ENCODE results near the gene KRTAP5-3. TPM values are rescaled to one million over a fixed set of nuclear protein-coding genes. Genes with fewer than 3 reads are reported as not detected.

KRTAP5-3 gene
- total RNA-seq, result not detected
- polyA plus RNA-seq, result not detected

- Histone ChIP-seq H3K4me3 (ENCODE audit: low read length) (no peak within 1 kb of the TSS), H3K27ac (ENCODE audit: low read depth, low read length) (no peak within 1 kb of the TSS), H3K9me3 (ENCODE audit: low read length) (no peaks in the 10 kb centered on the region), H3K27me3 (ENCODE audit: insufficient read depth, low read length, poor library complexity, severe bottlenecking) (no peaks in the 10 kb centered on the region), H3K4me1 (ENCODE audit: insufficient read depth, low read length) (no peaks in the 10 kb centered on the region), H3K36me3 (ENCODE audit: insufficient read depth, low read length) (no peaks in the 10 kb centered on the region)
- Mint-ChIP-seq H3K27me3 (peaks cover 26 to 42% of the 10 kb centered on the region in 2 donors), H3K9me3 (no peaks in the 10 kb centered on the region), H3K36me3 (no peaks in the 10 kb centered on the region), H3K27ac (no peak within 1 kb of the TSS), H3K4me1 (peaks cover 5 to 9% (median 8%) of the 10 kb centered on the region in 3 donors), H3K4me3 (no peak within 1 kb of the TSS)
- POLR2A ChIA-PET, result no interaction called here
- CTCF ChIA-PET, result interaction anchor here (0.9 kb wide), 1 partner anchor 33 kb away, joined by 3 read pairs; no protein-coding TSS in a partner anchor
- DNase-seq, result no peak
Observed at GRCh38 chr11:1608363-1608762, at the start of gene KRTAP5-3. TSS of gene KRTAP5-3 (minus strand) at chr11:1608463. CDS start at chr11:1608385, 78 bp downstream.

GRCh38 chr11:1656670-1657069, 48.4 kb upstream of the KRTAP5-3 start:
- CTCF ChIA-PET, result no interaction called here
- peaks cover 27 to 61% of the 10 kb centered on the region in 2 donors for H3K27me3 Mint-ChIP-seq
- peaks cover 0 to 15% (median 10%) of the 10 kb centered on the region in 3 donors for H3K4me1 Mint-ChIP-seq

GRCh38 chr11:1656061-1656441, 47.8 kb upstream of the KRTAP5-3 start:
- Mint-ChIP-seq H3K4me1 (peaks cover 0 to 14% (median 10%) of the 10 kb centered on the region in 3 donors), H3K27ac (no peak overlapping the region), H3K4me3 (no peak overlapping the region), H3K27me3 (peaks cover 27 to 63% of the 10 kb centered on the region in 2 donors), H3K36me3 (no peaks in the 10 kb centered on the region), H3K9me3 (peaks cover 0 to 2% (median 0%) of the 10 kb centered on the region in 5 donors)
- POLR2A ChIA-PET, result no interaction called here
- Histone ChIP-seq H3K4me3 (ENCODE audit: low read length) (no peak overlapping the region), H3K4me1 (ENCODE audit: insufficient read depth, low read length) (peaks cover 10% of the 10 kb centered on the region), H3K27ac (ENCODE audit: low read depth, low read length) (no peak overlapping the region), H3K9me3 (ENCODE audit: low read length) (no peaks in the 10 kb centered on the region), H3K27me3 (ENCODE audit: insufficient read depth, low read length, poor library complexity, severe bottlenecking) (peaks cover 13% of the 10 kb centered on the region), H3K36me3 (ENCODE audit: insufficient read depth, low read length) (no peaks in the 10 kb centered on the region)
- no peak for DNase-seq
- CTCF ChIA-PET, result no interaction called here

More at GRCh38 chr11:1656670-1657069, 48.4 kb upstream of the KRTAP5-3 start:
- POLR2A ChIA-PET, result no interaction called here
- H3K27ac ChIP-seq (ENCODE audit: low read depth, low read length), result no peak overlapping the region
- Mint-ChIP-seq H3K9me3 (peaks cover 0 to 2% (median 0%) of the 10 kb centered on the region in 5 donors), H3K27ac (no peak overlapping the region), H3K4me3 (no peak overlapping the region), H3K36me3 (no peaks in the 10 kb centered on the region)
- H3K9me3 ChIP-seq (ENCODE audit: low read length), result no peaks in the 10 kb centered on the region
- DNase-seq, result no peak
- no peak overlapping the region for H3K4me3 ChIP-seq (ENCODE audit: low read length)
- H3K4me1 ChIP-seq (ENCODE audit: insufficient read depth, low read length), result peaks cover 10% of the 10 kb centered on the region
- peaks cover 13% of the 10 kb centered on the region for H3K27me3 ChIP-seq (ENCODE audit: insufficient read depth, low read length, poor library complexity, severe bottlenecking)
- H3K36me3 ChIP-seq (ENCODE audit: insufficient read depth, low read length), result no peaks in the 10 kb centered on the region

GRCh38 chr11:1655168-1656060, 47.2 kb upstream of the KRTAP5-3 start:
- ChIA-PET CTCF (interaction anchor here (3.1 kb wide), 2 partner anchors 37 to 179 kb away, joined by 36 to 49 read pairs; partner anchors contain the start of gene SYT8), POLR2A (no interaction called here)
- peaks cover 0 to 2% (median 0%) of the 10 kb centered on the region in 5 donors for H3K9me3 Mint-ChIP-seq
- peaks cover 13% of the 10 kb centered on the region for H3K27me3 ChIP-seq (ENCODE audit: insufficient read depth, low read length, poor library complexity, severe bottlenecking)
- H3K36me3 ChIP-seq (ENCODE audit: insufficient read depth, low read length), result no peaks in the 10 kb centered on the region
- no peak overlapping the region for H3K4me3 Mint-ChIP-seq
- no peak overlapping the region for H3K4me3 ChIP-seq (ENCODE audit: low read length)
- no peak overlapping the region for H3K27ac ChIP-seq (ENCODE audit: low read depth, low read length)
- peaks cover 28 to 61% of the 10 kb centered on the region in 2 donors for H3K27me3 Mint-ChIP-seq
- H3K27ac Mint-ChIP-seq, result no peak overlapping the region
- H3K36me3 Mint-ChIP-seq, result no peaks in the 10 kb centered on the region
- H3K4me1 ChIP-seq (ENCODE audit: insufficient read depth, low read length), result peaks cover 10% of the 10 kb centered on the region
- no peak for DNase-seq
- H3K9me3 ChIP-seq (ENCODE audit: low read length), result no peaks in the 10 kb centered on the region
- peaks cover 0 to 12% (median 10%) of the 10 kb centered on the region in 3 donors for H3K4me1 Mint-ChIP-seq

- H3K4me3 Mint-ChIP-seq, result no peak overlapping the region
- no peak for DNase-seq
- ChIA-PET CTCF (interaction anchor here (0.7 to 3.1 kb wide), 4 partner anchors 38 to 814 kb away, joined by 3 to 49 read pairs (median 20); partner anchors contain the start of gene SYT8), POLR2A (no interaction called here)
- H3K4me1 Mint-ChIP-seq, result peaks cover 0 to 5% (median 4%) of the 10 kb centered on the region in 3 donors
- H3K27ac ChIP-seq (ENCODE audit: low read depth, low read length), result no peak overlapping the region
- H3K4me1 ChIP-seq (ENCODE audit: insufficient read depth, low read length), result peaks cover 4% of the 10 kb centered on the region
- no peak overlapping the region for H3K4me3 ChIP-seq (ENCODE audit: low read length)
- no peaks in the 10 kb centered on the region for H3K9me3 ChIP-seq (ENCODE audit: low read length)
- peaks cover 0 to 2% (median 0%) of the 10 kb centered on the region in 5 donors for H3K9me3 Mint-ChIP-seq
- H3K36me3 ChIP-seq (ENCODE audit: insufficient read depth, low read length), result no peaks in the 10 kb centered on the region
- H3K27ac Mint-ChIP-seq, result no peak overlapping the region
- peaks cover 22 to 53% of the 10 kb centered on the region in 2 donors for H3K27me3 Mint-ChIP-seq
- H3K27me3 ChIP-seq (ENCODE audit: insufficient read depth, low read length, poor library complexity, severe bottlenecking), result peaks cover 13% of the 10 kb centered on the region
- no peaks in the 10 kb centered on the region for H3K36me3 Mint-ChIP-seq
Observed at GRCh38 chr11:1654388-1655167, 46.3 kb upstream of the KRTAP5-3 start.

- H3K4me1 Mint-ChIP-seq, result no peaks in the 10 kb centered on the region
- no peaks in the 10 kb centered on the region for H3K9me3 ChIP-seq (ENCODE audit: low read length)
- no peak overlapping the region for H3K27ac ChIP-seq (ENCODE audit: low read depth, low read length)
- POLR2A ChIA-PET, result no interaction called here
- no peaks in the 10 kb centered on the region for H3K36me3 ChIP-seq (ENCODE audit: insufficient read depth, low read length)
- no peaks in the 10 kb centered on the region for H3K4me1 ChIP-seq (ENCODE audit: insufficient read depth, low read length)
- peaks cover 0 to 2% (median 0%) of the 10 kb centered on the region in 5 donors for H3K9me3 Mint-ChIP-seq
- no peak for DNase-seq
- no peaks in the 10 kb centered on the region for H3K36me3 Mint-ChIP-seq
- H3K4me3 ChIP-seq (ENCODE audit: low read length), result no peak overlapping the region
- CTCF ChIA-PET, result interaction anchor here (0.7 to 3.1 kb wide), 13 partner anchors 10 to 815 kb away, joined by 3 to 49 read pairs (median 8); partner anchors contain the start of gene SYT8
- H3K27me3 Mint-ChIP-seq, result peaks cover 15 to 48% of the 10 kb centered on the region in 2 donors
- no peak overlapping the region for H3K4me3 Mint-ChIP-seq
- peaks cover 13% of the 10 kb centered on the region for H3K27me3 ChIP-seq (ENCODE audit: insufficient read depth, low read length, poor library complexity, severe bottlenecking)
- no peak overlapping the region for H3K27ac Mint-ChIP-seq
Observed at GRCh38 chr11:1653541-1654387, 45.5 kb upstream of the KRTAP5-3 start.

GRCh38 chr11:1652771-1653540, 44.7 kb upstream of the KRTAP5-3 start:
- Mint-ChIP-seq H3K27me3 (peaks cover 15 to 45% of the 10 kb centered on the region in 2 donors), H3K4me1 (no peaks in the 10 kb centered on the region), H3K9me3 (peaks cover 0 to 1% (median 0%) of the 10 kb centered on the region in 5 donors), H3K4me3 (no peak overlapping the region), H3K36me3 (no peaks in the 10 kb centered on the region), H3K27ac (no peak overlapping the region)
- H3K27ac ChIP-seq (ENCODE audit: low read depth, low read length), result no peak overlapping the region
- H3K27me3 ChIP-seq (ENCODE audit: insufficient read depth, low read length, poor library complexity, severe bottlenecking), result peaks cover 13% of the 10 kb centered on the region
- H3K9me3 ChIP-seq (ENCODE audit: low read length), result no peaks in the 10 kb centered on the region
- ChIA-PET CTCF (interaction anchor here (0.6 to 3.1 kb wide), 34 partner anchors 10 to 681 kb away, joined by 3 to 49 read pairs (median 4); partner anchors contain the start of genes KRTAP5-6, LSP1, SYT8 and TOLLIP), POLR2A (no interaction called here)
- H3K36me3 ChIP-seq (ENCODE audit: insufficient read depth, low read length), result no peaks in the 10 kb centered on the region
- no peak overlapping the region for H3K4me3 ChIP-seq (ENCODE audit: low read length)
- DNase-seq, result peak; percentile 65 to 82 (median 71)
- H3K4me1 ChIP-seq (ENCODE audit: insufficient read depth, low read length), result no peaks in the 10 kb centered on the region
